H1 (cell line): Measurements from ENCODE around the gene EXTL1. TPM values are rescaled to one million over a fixed set of nuclear protein-coding genes. Genes with fewer than 3 reads are reported as not detected.
A peak's percentile ranks its signal among the peaks of the same experiment; 100 is the strongest.

Experiments
- CTCF ChIA-PET: fragments of 300-600 bp; sonication (Branson Sonifier 250); formaldehyde crosslinking; loops from one replicate; lab custom pipeline; 2021; ENCODE audit not compliant: partially characterized antibody; lab: Charles Lee
- POLR2A ChIA-PET: fragments of 300-600 bp; sonication (Branson Sonifier 250); formaldehyde crosslinking; loops from one replicate; lab custom pipeline; 2021; ENCODE audit warnings: inconsistent platforms; ENCODE audit not compliant: partially characterized antibody; lab: Charles Lee
- DNase-seq, 2 experiments: peaks; one replicate each; pipeline versions ENCODE4 v3.0.0 to v3.0.0-alpha.2; 2010 to 2022; ENCODE audit warnings: low spot score in 2 of 2, low read depth in 1 of 2, mixed read lengths in 1 of 2
- FAIRE-seq: peaks from 2 replicates; lab custom pipeline; 2011; peaks lifted over from hg19 to GRCh38; lab: Jason Lieb, UNC
- H2AFZ ChIP-seq: 2 replicates; pipeline ENCODE4 v1.8.1; 2012; ENCODE audit warnings: low read length, inconsistent platforms
- H2AK5ac ChIP-seq: 2 replicates; pipeline ENCODE4 v1.6.1; 2013; ENCODE audit warnings: low read depth, low read length
- H2BK120ac ChIP-seq: replicated peaks from 2 replicates; pipeline ENCODE3; 2013; ENCODE audit warnings: low read depth, low read length, inconsistent platforms
- H2BK12ac ChIP-seq: 2 replicates; pipeline ENCODE4 v1.6.1; 2013; ENCODE audit warnings: low read depth, low read length
- H2BK15ac ChIP-seq: 2 replicates; pipeline ENCODE4 v1.6.1; 2013; ENCODE audit warnings: low read length
- H2BK20ac ChIP-seq: 2 replicates; pipeline ENCODE4 v1.6.1; 2013; ENCODE audit warnings: low read length
- H2BK5ac ChIP-seq: 2 replicates; pipeline ENCODE4 v1.6.1; 2013; ENCODE audit warnings: low read depth, low read length
- H3K14ac ChIP-seq: 2 replicates; pipeline ENCODE4 v1.6.1; 2013; ENCODE audit warnings: inconsistent platforms; ENCODE audit not compliant: insufficient read length
- H3K18ac ChIP-seq: 2 replicates; pipeline ENCODE4 v1.6.1; 2013; ENCODE audit warnings: low read length; ENCODE audit errors: extremely low read depth
- H3K23ac ChIP-seq: 2 replicates; pipeline ENCODE4 v1.6.1; 2013; ENCODE audit warnings: inconsistent platforms; ENCODE audit not compliant: insufficient read length
- H3K23me2 ChIP-seq: 2 replicates; pipeline ENCODE4 v1.6.1; 2013; ENCODE audit warnings: low read depth, low read length
- H3K27ac ChIP-seq: 2 replicates; pipeline ENCODE4 v1.6.1; 2011; ENCODE audit warnings: low read depth, low read length, inconsistent platforms
- H3K27me3 ChIP-seq, 4 experiments: replicated peaks in 1 of 4; 1 replicate in 1 of 4; 2 replicates in 3 of 4; pipeline versions ENCODE4 v1.6.1 to v1.8.1; 2011 to 2013; ENCODE audit warnings: low read length in 3 of 4, mild to moderate bottlenecking in 3 of 4, inconsistent platforms in 2 of 4, mixed read lengths in 2 of 4, moderate library complexity in 1 of 4; ENCODE audit not compliant: control insufficient read depth in 3 of 4, insufficient read depth in 3 of 4; ENCODE audit errors: extremely low read depth in 1 of 4
- H3K36me3 ChIP-seq, 4 experiments: 2 replicates each; pipeline versions ENCODE4 v1.6.1 to v1.8.1; 2011 to 2013; ENCODE audit warnings: mild to moderate bottlenecking in 4 of 4, low read length in 3 of 4, moderate library complexity in 2 of 4, control low read depth in 1 of 4, inconsistent platforms in 1 of 4; ENCODE audit not compliant: insufficient read depth in 4 of 4, control insufficient read depth in 2 of 4
- H3K4ac ChIP-seq: replicated peaks from 2 replicates; pipeline ENCODE3; 2013; ENCODE audit warnings: low read length, low read depth, mixed read lengths, inconsistent platforms; ENCODE audit not compliant: insufficient read length
- H3K4me1 ChIP-seq, 4 experiments: replicated peaks in 1 of 4; 1 replicate in 1 of 4; 2 replicates in 3 of 4; pipeline versions ENCODE4 v1.6.1 to v1.8.1; 2011 to 2013; ENCODE audit warnings: low read length in 3 of 4, inconsistent platforms in 2 of 4, mixed read lengths in 1 of 4; ENCODE audit not compliant: insufficient read depth in 4 of 4, control insufficient read depth in 3 of 4
- H3K4me2 ChIP-seq, 2 experiments: 2 replicates each; pipeline versions ENCODE4 v1.6.1 to v1.8.1; 2011 to 2013; ENCODE audit warnings: low read depth in 2 of 2, low read length in 2 of 2, control low read depth in 1 of 2, inconsistent platforms in 1 of 2, mild to moderate bottlenecking in 1 of 2; ENCODE audit not compliant: insufficient read depth in 1 of 2
- H3K4me3 ChIP-seq, 4 experiments: fragments of 200-600, 300-600 bp in 1 of 4; sonication (generic), shearing (Covaris generic), sonication (Bioruptor Twin) in 1 of 4; 2 replicates each; pipeline versions ENCODE4 v1.5.1 to v1.8.1; 2011 to 2016; ENCODE audit warnings: low read length in 4 of 4, low read depth in 3 of 4, control low read depth in 2 of 4, inconsistent platforms in 2 of 4, mild to moderate bottlenecking in 2 of 4, mixed read lengths in 1 of 4, moderate library complexity in 1 of 4; ENCODE audit not compliant: insufficient read depth in 2 of 4; ENCODE audit errors: extremely low read depth in 1 of 4
- H3K56ac ChIP-seq: replicated peaks from 2 replicates; pipeline ENCODE3; 2013; ENCODE audit warnings: low read depth, mild to moderate bottlenecking, mixed read lengths, low read length, inconsistent platforms; ENCODE audit not compliant: insufficient read length
- H3K79me1 ChIP-seq: 2 replicates; pipeline ENCODE4 v1.6.1; 2013; ENCODE audit warnings: low read depth, low read length, control low read depth
- H3K79me2 ChIP-seq, 2 experiments: 2 replicates each; pipeline versions ENCODE4 v1.6.1 to v1.8.1; 2012 to 2013; ENCODE audit warnings: low read length in 2 of 2, mild to moderate bottlenecking in 2 of 2, inconsistent platforms in 1 of 2; ENCODE audit not compliant: insufficient read depth in 2 of 2, control insufficient read depth in 1 of 2
- H3K9ac ChIP-seq, 4 experiments: replicated peaks in 1 of 4; 1 replicate in 1 of 4; 2 replicates in 3 of 4; pipeline versions ENCODE4 v1.6.1 to v1.8.1; 2011 to 2013; ENCODE audit warnings: low read depth in 3 of 4, low read length in 3 of 4, control low read depth in 2 of 4, mild to moderate bottlenecking in 2 of 4, moderate library complexity in 2 of 4, inconsistent platforms in 1 of 4; ENCODE audit errors: extremely low read depth in 1 of 4
- H3K9me3 ChIP-seq, 2 experiments: 2 replicates each; pipeline versions ENCODE4 v1.6.1 to v1.8.1; 2012 to 2013; ENCODE audit warnings: mild to moderate bottlenecking in 2 of 2, moderate library complexity in 2 of 2, control low read depth in 1 of 2, inconsistent platforms in 1 of 2, low read depth in 1 of 2, low read length in 1 of 2, mixed read lengths in 1 of 2; ENCODE audit not compliant: insufficient read depth in 2 of 2
- H4K20me1 ChIP-seq, 2 experiments: replicated peaks in 1 of 2; 2 replicates each; pipeline versions ENCODE3 to v1.8.1; 2011 to 2013; ENCODE audit warnings: inconsistent platforms in 2 of 2, low read length in 2 of 2, mild to moderate bottlenecking in 1 of 2; ENCODE audit not compliant: insufficient read depth in 2 of 2, control insufficient read depth in 1 of 2
- H4K5ac ChIP-seq: 2 replicates; pipeline ENCODE4 v1.6.1; 2013; ENCODE audit warnings: low read length, low read depth, mixed read lengths, inconsistent platforms; ENCODE audit not compliant: insufficient read length
- H4K8ac ChIP-seq: 2 replicates; pipeline ENCODE4 v1.8.0; 2013; ENCODE audit warnings: mild to moderate bottlenecking, moderate library complexity, low read length, inconsistent platforms; ENCODE audit not compliant: insufficient read depth; ENCODE audit errors: extremely low read depth
- H4K91ac ChIP-seq: replicated peaks from 2 replicates; pipeline ENCODE3; 2013; ENCODE audit warnings: low read length, mixed read lengths, inconsistent platforms; ENCODE audit not compliant: insufficient read length
- BACH1 ChIP-seq: IDR thresholded peaks from 2 replicates; pipeline ENCODE4 v1.6.1; 2012; ENCODE audit warnings: low read length, improper control_type of control experiment
- CHD2 ChIP-seq: IDR thresholded peaks from 2 replicates; pipeline ENCODE4 v1.6.1; 2012; ENCODE audit warnings: low read length, improper control_type of control experiment
- JUN ChIP-seq: IDR thresholded peaks from 2 replicates; pipeline ENCODE4 v1.6.1; 2011; ENCODE audit warnings: low read depth, mild to moderate bottlenecking, improper control_type of control experiment, low read length
- NANOG ChIP-seq: IDR thresholded peaks from 2 replicates; pipeline ENCODE4 v1.6.1; 2011; ENCODE audit warnings: low read length, low read depth, mild to moderate bottlenecking, inconsistent platforms; ENCODE audit not compliant: insufficient read depth, poor library complexity, severe bottlenecking
- NRF1 ChIP-seq: IDR thresholded peaks from 2 replicates; pipeline ENCODE4 v1.6.1; 2011; ENCODE audit warnings: mild to moderate bottlenecking, low read depth, low read length, improper control_type of control experiment
- RBBP5 ChIP-seq: IDR thresholded peaks from 2 replicates; pipeline ENCODE4 v1.7.1; 2012; ENCODE audit warnings: low read depth, mild to moderate bottlenecking, inconsistent platforms, low read length, moderate library complexity, borderline replicate concordance
- SP4 ChIP-seq: IDR thresholded peaks from 2 replicates; pipeline ENCODE4 v1.6.1; 2012; ENCODE audit warnings: low read length, inconsistent platforms
- TAF1 ChIP-seq: IDR thresholded peaks from 2 replicates; pipeline ENCODE4 v1.6.1; 2011; ENCODE audit warnings: mild to moderate bottlenecking, low read depth, low read length
- WGBS, 2 experiments: shearing (Covaris generic) in 1 of 2; methylation state at CpG; one replicate each; pipeline versions ENCODE4 v1.1.6 to v1.1.7; 2013 to 2015; ENCODE audit warnings: low lambda C conversion rate in 2 of 2, mixed read lengths in 2 of 2, inconsistent platforms in 1 of 2, low coverage in 1 of 2, missing lambda C conversion rate in 1 of 2; ENCODE audit not compliant: insufficient replicate concordance in 2 of 2, insufficient coverage in 1 of 2, insufficient read length in 1 of 2; ENCODE audit errors: extremely low coverage in 1 of 2, missing lambda C conversion rate in 1 of 2; 5-methylcytosine and 5-hydroxymethylcytosine counted together
- polyA plus RNA-seq, 7 experiments: library from polyadenylated mRNA; depleted of rRNA in 3 of 7; stranded (reverse) in 5 of 7; unstranded in 2 of 7; fragments of >200 nt in 5 of 7; fragments of 200-250 nt in 2 of 7; gene quantifications; 1 replicate in 5 of 7; 2 replicates in 1 of 7; 4 replicates in 1 of 7; pipeline versions ENCODE4 v1.2.1 to v1.2.3, GENCODE V29; 2011 to 2013; ENCODE audit warnings: missing spikeins in 2 of 7, mixed read lengths in 2 of 7
- total RNA-seq: library from RNA; stranded (reverse); fragmentation: NEBNext Ultra II Directional; extraction: Animal tissue kit (Norgen Biotek cat#: 25700); gene quantifications from 2 replicates; pipeline ENCODE4 v1.2.1, GENCODE V29; 2021
- TF ChIP-seq, protein P1 (sequence below): IDR thresholded peaks from 2 replicates; pipeline ENCODE4 v1.6.1; 2012; ENCODE audit warnings: inconsistent platforms

Gene EXTL1
- total and polyA plus RNA-seq, 2 of the 8 experiments (the other 6 are each of a cell fraction or from before 2014, with no cell fraction given), result 0.89 to 1.2 TPM

DNA sequence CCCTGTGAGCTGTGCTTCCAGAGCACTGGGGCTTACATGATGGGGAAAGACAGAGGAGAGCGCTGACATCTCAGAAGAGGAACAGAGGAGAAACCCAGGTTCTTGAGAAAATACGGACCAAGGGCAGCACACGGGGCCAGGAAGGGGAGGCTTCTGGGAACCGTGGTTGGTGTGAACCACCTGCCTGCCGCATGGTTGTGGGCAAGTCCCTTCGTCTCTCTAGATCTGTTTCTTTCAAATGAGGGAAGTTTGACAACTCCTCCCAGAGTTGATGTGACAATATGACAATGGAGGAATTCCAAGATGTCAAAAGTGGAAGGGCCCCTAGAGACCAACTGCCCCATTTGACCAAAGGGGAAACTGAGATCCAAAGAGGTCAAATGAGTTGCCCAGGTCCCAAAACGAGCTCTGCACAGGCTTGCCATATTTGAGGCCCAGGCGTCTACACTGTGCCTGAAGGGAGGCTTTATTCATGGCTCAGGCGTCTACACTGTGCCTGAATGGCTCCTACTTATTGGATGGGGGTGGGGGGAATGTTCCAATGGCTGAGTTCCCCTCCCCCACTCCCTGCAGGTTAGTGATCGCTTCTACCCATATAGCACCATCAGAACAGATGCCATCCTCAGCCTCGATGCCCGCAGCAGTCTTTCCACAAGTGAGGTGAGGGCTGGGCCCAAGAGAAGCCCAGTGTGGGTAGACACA is 11.2 kb downstream of the EXTL1 start:
- H3K9me3 ChIP-seq, result no peaks in the 10 kb centered on the region
- no peaks in the 10 kb centered on the region for H3K79me1 ChIP-seq
- H2BK5ac ChIP-seq, result no peak overlapping the region
- H2BK20ac ChIP-seq, result no peak overlapping the region
- H3K79me2 ChIP-seq, result no peaks in the 10 kb centered on the region
- H3K4me2 ChIP-seq, result no peak overlapping the region
- no peak overlapping the region for H3K14ac ChIP-seq
- H3K23me2 ChIP-seq, result peaks cover 9% of the 10 kb centered on the region; the same call in 1 of the 2 replicates
- ChIA-PET POLR2A (interaction anchor here (1.8 kb wide), 1 partner anchor 38 kb away, joined by 4 read pairs; no protein-coding TSS in a partner anchor), CTCF (interaction anchor here (0.6 to 6.5 kb wide), 5 partner anchors 15 to 274 kb away, joined by 3 to 39 read pairs (median 4); no protein-coding TSS in a partner anchor)
- H4K5ac ChIP-seq, result no peak overlapping the region
- peaks cover 0 to 8% (median 7%) of the 10 kb centered on the region in 4 experiments; a peak in 5 of 7 replicates for H3K4me1 ChIP-seq
- no peak overlapping the region for H2BK120ac ChIP-seq
- no peak overlapping the region for H2BK15ac ChIP-seq
- no peak overlapping the region for H3K23ac ChIP-seq
- DNase-seq (no peak), FAIRE-seq (no peak)
- H3K36me3 ChIP-seq, result no peaks in the 10 kb centered on the region
- no peak overlapping the region for H2AFZ ChIP-seq
- no peak overlapping the region for H3K9ac ChIP-seq
- no peak overlapping the region for H3K56ac ChIP-seq
- H4K20me1 ChIP-seq, result peaks cover 0 to 1% of the 10 kb centered on the region in 2 experiments
- H4K91ac ChIP-seq, result no peak overlapping the region
- no peak overlapping the region for H3K18ac ChIP-seq
- WGBS, 2 experiments, result 85% methylated on average over 12 of the region's 12 CpGs; no CpG with 5 or more reads in 1 of the 2 experiments
- H3K4ac ChIP-seq, result no peak overlapping the region
- no peak overlapping the region for H2AK5ac ChIP-seq
- no peak overlapping the region for H3K4me3 ChIP-seq
- H3K27ac ChIP-seq, result no peak overlapping the region
- H3K27me3 ChIP-seq, result peaks cover 6 to 26% (median 20%) of the 10 kb centered on the region in 4 experiments; a peak in 6 of 7 replicates
- no peak overlapping the region for H2BK12ac ChIP-seq
- no peak overlapping the region for H4K8ac ChIP-seq
- TF ChIP-seq NRF1 (no peak), BACH1 (no peak), SP4 (no peak), JUN (no peak), CHD2 (no peak), TAF1 (no peak), RBBP5 (no peak), NANOG (no peak)
- TF ChIP-seq, protein P1, sequence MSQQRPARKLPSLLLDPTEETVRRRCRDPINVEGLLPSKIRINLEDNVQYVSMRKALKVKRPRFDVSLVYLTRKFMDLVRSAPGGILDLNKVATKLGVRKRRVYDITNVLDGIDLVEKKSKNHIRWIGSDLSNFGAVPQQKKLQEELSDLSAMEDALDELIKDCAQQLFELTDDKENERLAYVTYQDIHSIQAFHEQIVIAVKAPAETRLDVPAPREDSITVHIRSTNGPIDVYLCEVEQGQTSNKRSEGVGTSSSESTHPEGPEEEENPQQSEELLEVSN, result peak; percentile 63; the same call in 1 of the 2 replicates
